Measurements from ENCODE around the gene NXNL1. TPM values are rescaled to one million over a fixed set of nuclear protein-coding genes. Genes with fewer than 3 reads are reported as not detected.

NXNL1 gene
- total RNA-seq, 4 donors from 2014 or later = not detected

DNA sequence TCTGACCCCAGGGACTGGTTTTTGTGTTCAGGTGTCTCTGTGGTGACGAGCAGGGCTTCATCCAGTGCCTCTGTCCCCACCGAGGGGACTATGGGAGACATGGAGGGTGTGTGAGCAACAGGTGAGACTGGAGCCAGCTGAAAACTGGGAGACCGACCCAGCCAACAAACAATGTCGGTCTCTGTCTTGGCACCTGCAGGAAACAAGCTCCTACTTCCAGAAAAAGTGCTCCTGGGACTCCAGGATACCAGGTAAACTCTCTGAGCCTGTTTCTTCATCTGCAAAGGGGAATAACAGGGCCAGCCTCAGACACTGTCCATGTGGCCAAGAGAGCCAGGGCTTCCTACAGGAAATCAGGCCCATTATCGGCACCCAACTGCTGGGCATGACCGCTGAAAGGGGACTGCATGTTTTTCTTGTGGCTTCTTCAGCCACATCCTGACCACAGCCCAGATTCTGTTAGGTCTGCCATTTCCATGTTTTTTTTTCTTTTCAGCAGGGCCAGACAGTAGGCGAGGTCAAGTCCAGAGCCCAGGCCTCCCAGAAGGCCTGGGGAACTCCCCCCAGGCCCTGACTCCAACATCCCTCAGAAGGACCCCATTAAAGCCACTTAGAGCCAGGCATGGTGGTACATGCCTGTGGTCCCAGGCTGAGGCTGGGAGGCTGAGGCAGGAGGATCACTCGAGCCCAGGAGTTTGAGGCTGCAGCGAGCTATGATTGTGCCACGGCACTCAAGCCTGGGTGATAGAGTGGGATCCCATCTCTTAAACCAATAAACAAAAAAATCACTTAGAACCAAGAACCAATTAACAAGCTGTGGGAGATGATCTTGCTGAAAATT is 54.5 kb downstream of the NXNL1 start:
- TF ChIP-seq, protein P1, sequence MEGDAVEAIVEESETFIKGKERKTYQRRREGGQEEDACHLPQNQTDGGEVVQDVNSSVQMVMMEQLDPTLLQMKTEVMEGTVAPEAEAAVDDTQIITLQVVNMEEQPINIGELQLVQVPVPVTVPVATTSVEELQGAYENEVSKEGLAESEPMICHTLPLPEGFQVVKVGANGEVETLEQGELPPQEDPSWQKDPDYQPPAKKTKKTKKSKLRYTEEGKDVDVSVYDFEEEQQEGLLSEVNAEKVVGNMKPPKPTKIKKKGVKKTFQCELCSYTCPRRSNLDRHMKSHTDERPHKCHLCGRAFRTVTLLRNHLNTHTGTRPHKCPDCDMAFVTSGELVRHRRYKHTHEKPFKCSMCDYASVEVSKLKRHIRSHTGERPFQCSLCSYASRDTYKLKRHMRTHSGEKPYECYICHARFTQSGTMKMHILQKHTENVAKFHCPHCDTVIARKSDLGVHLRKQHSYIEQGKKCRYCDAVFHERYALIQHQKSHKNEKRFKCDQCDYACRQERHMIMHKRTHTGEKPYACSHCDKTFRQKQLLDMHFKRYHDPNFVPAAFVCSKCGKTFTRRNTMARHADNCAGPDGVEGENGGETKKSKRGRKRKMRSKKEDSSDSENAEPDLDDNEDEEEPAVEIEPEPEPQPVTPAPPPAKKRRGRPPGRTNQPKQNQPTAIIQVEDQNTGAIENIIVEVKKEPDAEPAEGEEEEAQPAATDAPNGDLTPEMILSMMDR (IDR thresholded peaks at IDR 0.05) = no peak
- TF ChIP-seq POLR2A (IDR thresholded peaks at IDR 0.05) = no peak
- H3K4me1 ChIP-seq = no peaks in the 10 kb centered on the region
- H3K4me3 ChIP-seq = peak overlapping the region in 1 of 2 donors; percentile 48
- DNase-seq = no peak
- no peaks in the 10 kb centered on the region for H3K9me3 ChIP-seq
- peak overlapping the region; percentile 74 to 87 for H3K27ac ChIP-seq
- H3K27me3 ChIP-seq = no peaks in the 10 kb centered on the region
- intact Hi-C loops (cut with DNase I; ENCODE audit: low total_unique reads) = no loop called here
- no peaks in the 10 kb centered on the region for H3K36me3 ChIP-seq

Other genes starting within 250 kb of the NXNL1 start
- gene USE1, start 245.6 kb downstream of the NXNL1 start, total RNA-seq = 10 to 100 TPM; 11.5 to 43.5 (median 22.2) TPM
- 10 to 100 TPM in 2 of 4 donors, 1 to 10 TPM in 1, not detected in 1; 5.9 to 32.6 (median 17.6) TPM for gene OCEL1, start 234.7 kb downstream of the NXNL1 start, total RNA-seq
- 10 to 100 TPM; 14.3 to 45.0 (median 36.0) TPM for gene NR2F6, start 215.0 kb downstream of the NXNL1 start, total RNA-seq
- 10 to 100 TPM in 2 of 4 donors, 1 to 10 TPM in 2; 3.5 to 23.8 (median 13.0) TPM for gene USHBP1, start 196.2 kb downstream of the NXNL1 start, total RNA-seq
- 100 to 1,000 TPM in 2 of 4 donors, 10 to 100 TPM in 2; 58.1 to 240 (median 97.2) TPM for gene BABAM1, start 193.5 kb downstream of the NXNL1 start, total RNA-seq
- gene ANKLE1, start 179.0 kb downstream of the NXNL1 start, total RNA-seq = 1 to 10 TPM in 2 of 4 donors, not detected in 2; 1.6 to 2.4 TPM
- gene ABHD8, start 157.5 kb downstream of the NXNL1 start, total RNA-seq = 100 to 1,000 TPM in 1 of 4 donors, 10 to 100 TPM in 2, 1 to 10 TPM in 1; 9.0 to 115 (median 19.2) TPM
- gene MRPL34, start 155.1 kb downstream of the NXNL1 start, total RNA-seq = 100 to 1,000 TPM in 2 of 4 donors, 10 to 100 TPM in 2; 30.9 to 289 (median 97.2) TPM
- 10 to 100 TPM in 2 of 4 donors, 1 to 10 TPM in 2; 2.8 to 22.2 (median 8.9) TPM for gene DDA1, start 151.4 kb downstream of the NXNL1 start, total RNA-seq
- gene ANO8, start 126.1 kb downstream of the NXNL1 start, total RNA-seq = 10 to 100 TPM in 1 of 4 donors, 1 to 10 TPM in 2, under 1 TPM in 1; 0.51 to 12.6 (median 7.6) TPM
- gene GTPBP3, start 123.4 kb downstream of the NXNL1 start, total RNA-seq = 10 to 100 TPM in 3 of 4 donors, under 1 TPM in 1; 0.88 to 31.2 (median 24.4) TPM
- gene PLVAP, start 83.6 kb downstream of the NXNL1 start, total RNA-seq = 100 to 1,000 TPM in 2 of 4 donors, 10 to 100 TPM in 1, 1 to 10 TPM in 1; 4.7 to 204 (median 87.4) TPM
- gene CCDC194, start 66.7 kb downstream of the NXNL1 start, total RNA-seq = 1 to 10 TPM in 1 of 4 donors, not detected in 3; 2.5 TPM
- 100 to 1,000 TPM in 3 of 4 donors, 10 to 100 TPM in 1; 84.6 to 267 (median 195) TPM for gene BST2, start 55.3 kb downstream of the NXNL1 start, total RNA-seq
- gene MVB12A, start 40.9 kb downstream of the NXNL1 start, total RNA-seq = 10 to 100 TPM in 3 of 4 donors, 1 to 10 TPM in 1; 3.8 to 46.7 (median 26.5) TPM
- gene TMEM221, start 12.3 kb downstream of the NXNL1 start, total RNA-seq = 10 to 100 TPM in 1 of 4 donors, 1 to 10 TPM in 2, not detected in 1; 2.2 to 16.5 (median 3.9) TPM
- 10 to 100 TPM in 3 of 4 donors, 1 to 10 TPM in 1; 7.1 to 36.5 (median 26.9) TPM for gene SLC27A1, start 9.6 kb upstream of the NXNL1 start, total RNA-seq
- 10 to 100 TPM; 16.9 to 41.0 (median 34.1) TPM for gene PGLS, start 50.7 kb upstream of the NXNL1 start, total RNA-seq
- gene COLGALT1, start 94.7 kb upstream of the NXNL1 start, total RNA-seq = 10 to 100 TPM; 24.6 to 56.6 (median 52.0) TPM
- under 1 TPM in 3 of 4 donors, not detected in 1; 0.21 to 0.35 (median 0.29) TPM for gene UNC13A, start 227.4 kb upstream of the NXNL1 start, total RNA-seq

All from uterus (tissue), 4 donors.